ENCODE data around the gene PDCD11. TPM values are rescaled to one million over a fixed set of nuclear protein-coding genes. Genes with fewer than 3 reads are reported as not detected.

PDCD11 gene
- polyA plus RNA-seq, 1 donor from 2014 or later: 15.3 TPM

GRCh38 chr10:103466734-103467133 is 70.3 kb downstream of the PDCD11 start:
- Histone ChIP-seq H3F3A (ENCODE audit: insufficient read depth, low read length, poor library complexity, severe bottlenecking) (no peaks in the 10 kb centered on the region), H3K27me3 (ENCODE audit: insufficient read depth, low read depth, low read length) (no peaks in the 10 kb centered on the region), H3K9ac (ENCODE audit: low read length) (no peak overlapping the region), H3K9me3 (ENCODE audit: low read length) (no peaks in the 10 kb centered on the region), H3K4me3 (ENCODE audit: low read length) (no peak overlapping the region), H3K9me2 (ENCODE audit: insufficient read depth, low read length) (no peaks in the 10 kb centered on the region), H4K20me1 (ENCODE audit: insufficient read depth) (no peaks in the 10 kb centered on the region), H3K79me2 (replicated peaks; ENCODE audit: insufficient read depth, low read length) (no peaks in the 10 kb centered on the region), H3K4me2 (ENCODE audit: low read length) (no peak overlapping the region), H2AFZ (ENCODE audit: low read depth, low read length) (no peak overlapping the region), H3K36me3 (ENCODE audit: insufficient read depth, low read length) (no peaks in the 10 kb centered on the region), H3K27ac (ENCODE audit: low read length) (no peak overlapping the region)
- TF ChIP-seq POLR2AphosphoS5 (IDR thresholded peaks at IDR 0.05): no peak

DNA sequence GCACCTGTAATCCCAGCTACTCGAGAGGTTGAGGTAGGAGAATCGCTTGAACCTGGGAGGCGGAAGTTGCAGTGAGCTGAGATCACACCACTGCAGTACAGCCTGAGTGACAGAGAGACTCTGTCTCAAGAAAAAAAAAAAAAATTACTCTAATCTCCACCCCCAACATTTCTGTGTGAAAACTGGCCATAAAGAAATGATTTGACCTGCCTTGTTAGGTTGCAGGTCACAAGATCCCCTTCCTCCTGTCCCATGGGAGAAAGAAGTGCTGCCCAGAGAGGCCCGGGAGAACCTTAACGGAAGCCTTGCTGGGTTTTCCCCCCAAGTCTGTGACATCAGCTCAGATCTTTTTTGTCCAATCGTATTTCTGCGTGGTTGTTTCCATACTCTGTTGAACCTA is 71.0 kb downstream of the PDCD11 start:
- Histone ChIP-seq H3K9me3 (ENCODE audit: low read length) (no peaks in the 10 kb centered on the region), H3K9me2 (ENCODE audit: insufficient read depth, low read length) (no peaks in the 10 kb centered on the region), H3K27me3 (ENCODE audit: insufficient read depth, low read depth, low read length) (no peaks in the 10 kb centered on the region), H3K27ac (ENCODE audit: low read length) (no peak overlapping the region), H3K4me2 (ENCODE audit: low read length) (no peak overlapping the region), H3K9ac (ENCODE audit: low read length) (no peak overlapping the region), H3K79me2 (replicated peaks; ENCODE audit: insufficient read depth, low read length) (no peaks in the 10 kb centered on the region), H3K4me3 (ENCODE audit: low read length) (no peak overlapping the region), H4K20me1 (ENCODE audit: insufficient read depth) (no peaks in the 10 kb centered on the region), H3K36me3 (ENCODE audit: insufficient read depth, low read length) (no peaks in the 10 kb centered on the region), H3F3A (ENCODE audit: insufficient read depth, low read length, poor library complexity, severe bottlenecking) (no peaks in the 10 kb centered on the region), H2AFZ (ENCODE audit: low read depth, low read length) (no peak overlapping the region)
- TF ChIP-seq EZH2 (IDR thresholded peaks at IDR 0.05; ENCODE audit: borderline replicate concordance, insufficient read depth, low read length, poor library complexity, severe bottlenecking): no peak
- no peak for TF ChIP-seq TAF1 (IDR thresholded peaks at IDR 0.05; ENCODE audit: low read depth)
- TF ChIP-seq RAD21 (conservative IDR thresholded peaks at IDR 0.05): no peak
- TF ChIP-seq, protein P1, sequence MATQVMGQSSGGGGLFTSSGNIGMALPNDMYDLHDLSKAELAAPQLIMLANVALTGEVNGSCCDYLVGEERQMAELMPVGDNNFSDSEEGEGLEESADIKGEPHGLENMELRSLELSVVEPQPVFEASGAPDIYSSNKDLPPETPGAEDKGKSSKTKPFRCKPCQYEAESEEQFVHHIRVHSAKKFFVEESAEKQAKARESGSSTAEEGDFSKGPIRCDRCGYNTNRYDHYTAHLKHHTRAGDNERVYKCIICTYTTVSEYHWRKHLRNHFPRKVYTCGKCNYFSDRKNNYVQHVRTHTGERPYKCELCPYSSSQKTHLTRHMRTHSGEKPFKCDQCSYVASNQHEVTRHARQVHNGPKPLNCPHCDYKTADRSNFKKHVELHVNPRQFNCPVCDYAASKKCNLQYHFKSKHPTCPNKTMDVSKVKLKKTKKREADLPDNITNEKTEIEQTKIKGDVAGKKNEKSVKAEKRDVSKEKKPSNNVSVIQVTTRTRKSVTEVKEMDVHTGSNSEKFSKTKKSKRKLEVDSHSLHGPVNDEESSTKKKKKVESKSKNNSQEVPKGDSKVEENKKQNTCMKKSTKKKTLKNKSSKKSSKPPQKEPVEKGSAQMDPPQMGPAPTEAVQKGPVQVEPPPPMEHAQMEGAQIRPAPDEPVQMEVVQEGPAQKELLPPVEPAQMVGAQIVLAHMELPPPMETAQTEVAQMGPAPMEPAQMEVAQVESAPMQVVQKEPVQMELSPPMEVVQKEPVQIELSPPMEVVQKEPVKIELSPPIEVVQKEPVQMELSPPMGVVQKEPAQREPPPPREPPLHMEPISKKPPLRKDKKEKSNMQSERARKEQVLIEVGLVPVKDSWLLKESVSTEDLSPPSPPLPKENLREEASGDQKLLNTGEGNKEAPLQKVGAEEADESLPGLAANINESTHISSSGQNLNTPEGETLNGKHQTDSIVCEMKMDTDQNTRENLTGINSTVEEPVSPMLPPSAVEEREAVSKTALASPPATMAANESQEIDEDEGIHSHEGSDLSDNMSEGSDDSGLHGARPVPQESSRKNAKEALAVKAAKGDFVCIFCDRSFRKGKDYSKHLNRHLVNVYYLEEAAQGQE (IDR thresholded peaks at IDR 0.05; ENCODE audit: borderline replicate concordance): no peak
- TF ChIP-seq EP300 (conservative IDR thresholded peaks at IDR 0.05; ENCODE audit: poor library complexity, severe bottlenecking): no peak
- no peak for TF ChIP-seq MXI1 (conservative IDR thresholded peaks at IDR 0.05; ENCODE audit: poor library complexity, severe bottlenecking)
- TF ChIP-seq, protein P2, sequence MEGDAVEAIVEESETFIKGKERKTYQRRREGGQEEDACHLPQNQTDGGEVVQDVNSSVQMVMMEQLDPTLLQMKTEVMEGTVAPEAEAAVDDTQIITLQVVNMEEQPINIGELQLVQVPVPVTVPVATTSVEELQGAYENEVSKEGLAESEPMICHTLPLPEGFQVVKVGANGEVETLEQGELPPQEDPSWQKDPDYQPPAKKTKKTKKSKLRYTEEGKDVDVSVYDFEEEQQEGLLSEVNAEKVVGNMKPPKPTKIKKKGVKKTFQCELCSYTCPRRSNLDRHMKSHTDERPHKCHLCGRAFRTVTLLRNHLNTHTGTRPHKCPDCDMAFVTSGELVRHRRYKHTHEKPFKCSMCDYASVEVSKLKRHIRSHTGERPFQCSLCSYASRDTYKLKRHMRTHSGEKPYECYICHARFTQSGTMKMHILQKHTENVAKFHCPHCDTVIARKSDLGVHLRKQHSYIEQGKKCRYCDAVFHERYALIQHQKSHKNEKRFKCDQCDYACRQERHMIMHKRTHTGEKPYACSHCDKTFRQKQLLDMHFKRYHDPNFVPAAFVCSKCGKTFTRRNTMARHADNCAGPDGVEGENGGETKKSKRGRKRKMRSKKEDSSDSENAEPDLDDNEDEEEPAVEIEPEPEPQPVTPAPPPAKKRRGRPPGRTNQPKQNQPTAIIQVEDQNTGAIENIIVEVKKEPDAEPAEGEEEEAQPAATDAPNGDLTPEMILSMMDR (IDR thresholded peaks at IDR 0.05; ENCODE audit: poor library complexity, severe bottlenecking): no peak
- no peak for TF ChIP-seq POLR2AphosphoS5 (IDR thresholded peaks at IDR 0.05)

DNA sequence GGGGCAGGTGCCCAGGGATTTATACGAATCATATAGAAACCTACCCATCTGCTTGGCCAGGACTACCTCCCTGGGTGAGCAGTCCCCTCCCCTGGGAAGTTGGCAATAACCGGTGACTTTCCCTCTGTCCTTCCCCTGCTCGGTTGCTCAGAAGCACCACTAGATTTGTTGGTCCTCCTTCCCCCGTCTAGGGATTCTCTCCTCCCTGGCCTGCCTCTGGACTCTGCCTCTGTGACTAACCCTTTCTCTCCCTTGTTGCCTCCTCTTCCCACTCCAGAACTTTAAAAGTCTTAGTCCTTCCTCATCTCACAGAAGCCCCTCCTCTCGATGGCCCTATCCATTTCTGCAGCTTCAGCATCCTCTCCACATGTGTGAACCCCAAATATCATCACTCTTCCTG is 72.8 kb downstream of the PDCD11 start:
- Histone ChIP-seq H4K20me1 (ENCODE audit: insufficient read depth) (no peaks in the 10 kb centered on the region), H3K9ac (ENCODE audit: low read length) (no peak overlapping the region), H3K4me2 (ENCODE audit: low read length) (no peak overlapping the region), H3K27ac (ENCODE audit: low read length) (no peak overlapping the region), H3K9me2 (ENCODE audit: insufficient read depth, low read length) (no peaks in the 10 kb centered on the region), H3K4me3 (ENCODE audit: low read length) (no peak overlapping the region), H3K27me3 (ENCODE audit: insufficient read depth, low read depth, low read length) (no peaks in the 10 kb centered on the region), H2AFZ (ENCODE audit: low read depth, low read length) (no peak overlapping the region), H3K9me3 (ENCODE audit: low read length) (no peaks in the 10 kb centered on the region), H3F3A (ENCODE audit: insufficient read depth, low read length, poor library complexity, severe bottlenecking) (no peaks in the 10 kb centered on the region), H3K79me2 (replicated peaks; ENCODE audit: insufficient read depth, low read length) (no peaks in the 10 kb centered on the region), H3K36me3 (ENCODE audit: insufficient read depth, low read length) (no peaks in the 10 kb centered on the region)
- no peak for TF ChIP-seq TAF1 (IDR thresholded peaks at IDR 0.05; ENCODE audit: low read depth)
- TF ChIP-seq, protein P2 (IDR thresholded peaks at IDR 0.05; ENCODE audit: poor library complexity, severe bottlenecking): no peak
- no peak for TF ChIP-seq POLR2AphosphoS5 (IDR thresholded peaks at IDR 0.05)
